Measurements from ENCODE around the gene KLHL30.
"Not testable (repeated sequence)": the region's sequence is repeated elsewhere in the genome, so short reads cannot be mapped to it uniquely, and the experiment has no call there.

The KLHL30 gene

GRCh38 chr2:238163481-238164198 is 25.2 kb downstream of the KLHL30 start:
- no peak for DNase-seq

- DNase-seq: no peak
These were observed 26.4 kb downstream of the KLHL30 start for GRCh38 chr2:238164906-238165287.

- no peak for DNase-seq
These were observed 26.9 kb downstream of the KLHL30 start for GRCh38 chr2:238165288-238165921.

GRCh38 chr2:238166391-238167343 is 28.2 kb downstream of the KLHL30 start:
- no peak for DNase-seq

- no peak for DNase-seq
These were observed 28.9 kb downstream of the KLHL30 start for GRCh38 chr2:238167344-238167715.

- no peak for DNase-seq
These were observed 29.3 kb downstream of the KLHL30 start for GRCh38 chr2:238167761-238168160.

- no peak for DNase-seq
These were observed 30.0 kb downstream of the KLHL30 start for GRCh38 chr2:238168196-238169047.

- DNase-seq: no peak
These were observed 30.7 kb downstream of the KLHL30 start for GRCh38 chr2:238169048-238169707.

- no peak for DNase-seq
These were observed 31.3 kb downstream of the KLHL30 start for GRCh38 chr2:238169708-238170251.

- DNase-seq: peak; percentile 80
These were observed 32.1 kb downstream of the KLHL30 start for GRCh38 chr2:238170386-238171071.

GRCh38 chr2:238171072-238171431 is 32.6 kb downstream of the KLHL30 start:
- not testable (repeated sequence) for DNase-seq

GRCh38 chr2:238171575-238172187 is 33.2 kb downstream of the KLHL30 start:
- no peak for DNase-seq

GRCh38 chr2:238172439-238172838 is 34.0 kb downstream of the KLHL30 start:
- DNase-seq: no peak

- DNase-seq: no peak
These were observed 35.2 kb downstream of the KLHL30 start for GRCh38 chr2:238173692-238174091.

GRCh38 chr2:238174291-238174690 is 35.8 kb downstream of the KLHL30 start:
- no peak for DNase-seq

GRCh38 chr2:238174701-238175100 is 36.2 kb downstream of the KLHL30 start:
- DNase-seq: peak; percentile 84

- no peak for DNase-seq
These were observed 38.1 kb downstream of the KLHL30 start for GRCh38 chr2:238176613-238177012.

GRCh38 chr2:238180554-238180953 is 42.1 kb downstream of the KLHL30 start:
- no peak for DNase-seq

- no peak for DNase-seq
These were observed 43.9 kb downstream of the KLHL30 start for GRCh38 chr2:238182362-238182761.

GRCh38 chr2:238183821-238184220 is 45.4 kb downstream of the KLHL30 start:
- DNase-seq: no peak

Data from NCI-H2029 treated with DMSO at 0.1 percent for 48 hours (cell line).